SK-N-SH treated with all-trans-retinoic acid at 6 μM for 48 hours (cell line): Measurements from ENCODE around the gene THADA.

Source experiments
- ARNTL ChIP-seq: fragments of 450-650 bp; formaldehyde crosslinking; IDR thresholded peaks from 2 replicates; pipeline ENCODE4 v1.5.0; 2020; ENCODE audit warnings: low read depth, mild to moderate bottlenecking, moderate library complexity, borderline replicate concordance
- BACH2 ChIP-seq: fragments of 250-450 bp; sonication (Bioruptor Pico); IDR thresholded peaks from 2 replicates; pipeline ENCODE4 v1.9.0; 2021; ENCODE audit warnings: mild to moderate bottlenecking, borderline replicate concordance
- CREB5 ChIP-seq: fragments of 250-450 bp; sonication (Bioruptor Pico); IDR thresholded peaks from 2 replicates; pipeline ENCODE4 v1.5.1; 2020; ENCODE audit warnings: low read depth, mild to moderate bottlenecking, moderate library complexity
- CSDC2 ChIP-seq: fragments of 250-450 bp; sonication (Bioruptor Pico); IDR thresholded peaks from 2 replicates; pipeline ENCODE4 v1.5.0; 2020; ENCODE audit warnings: mild to moderate bottlenecking, moderate library complexity
- PATZ1 ChIP-seq: fragments of 250-450 bp; sonication (Bioruptor Pico); IDR thresholded peaks from 2 replicates; pipeline ENCODE4 v1.8.0; 2020; ENCODE audit warnings: mild to moderate bottlenecking, moderate library complexity, borderline replicate concordance
- RARB ChIP-seq: fragments of 250-450 bp; sonication (Bioruptor Pico); IDR thresholded peaks from 2 replicates; pipeline ENCODE4 v1.8.0; 2021; ENCODE audit warnings: mild to moderate bottlenecking, moderate library complexity
- TSHZ2 ChIP-seq: fragments of 250-450 bp; sonication (Bioruptor Pico); IDR thresholded peaks from 2 replicates; pipeline ENCODE4 v1.5.0; 2020; ENCODE audit warnings: mild to moderate bottlenecking, moderate library complexity
- ZFP3 ChIP-seq: fragments of 250-450 bp; sonication (Bioruptor Pico); IDR thresholded peaks from 2 replicates; pipeline ENCODE4 v1.5.0; 2020; ENCODE audit warnings: mild to moderate bottlenecking, moderate library complexity
- ZNF565 ChIP-seq: fragments of 450-650 bp; formaldehyde crosslinking; conservative IDR thresholded peaks from 2 replicates; pipeline ENCODE4 v1.5.0; 2020; ENCODE audit warnings: low read depth, mild to moderate bottlenecking, moderate library complexity
- ZNF8 ChIP-seq: fragments of 450-650 bp; formaldehyde crosslinking; IDR thresholded peaks from 2 replicates; pipeline ENCODE4 v1.5.0; 2020; ENCODE audit warnings: mild to moderate bottlenecking, moderate library complexity

- TF ChIP-seq CSDC2 (CRISPR knock-in tag): no peak
- TF ChIP-seq TSHZ2 (CRISPR knock-in tag): no peak
- TF ChIP-seq ZNF8 (CRISPR knock-in tag): no peak
- no peak for TF ChIP-seq PATZ1 (CRISPR knock-in tag)
- TF ChIP-seq CREB5 (CRISPR knock-in tag): no peak
- no peak for TF ChIP-seq ZFP3 (CRISPR knock-in tag)
- TF ChIP-seq BACH2 (CRISPR knock-in tag): no peak
- no peak for TF ChIP-seq ZNF565 (CRISPR knock-in tag)
- no peak for TF ChIP-seq ARNTL (CRISPR knock-in tag)
- TF ChIP-seq RARB (CRISPR knock-in tag): no peak
Measured at GRCh38 chr2:43298500-43298899, 297.3 kb downstream of the THADA start.
